Measurements from ENCODE around the gene DENND2A.

GRCh38 chr7:140677496-140677895 lies 36.9 kb upstream of the DENND2A start:
- no peak for TF ChIP-seq CTCF (IDR thresholded peaks at IDR 0.05)
- TF ChIP-seq POLR2A (IDR thresholded peaks at IDR 0.05), result no peak

Data from thyroid gland (tissue), 4 donors.